ENCODE data around the gene IL20. TPM values are rescaled to one million over a fixed set of nuclear protein-coding genes. Genes with fewer than 3 reads are reported as not detected.

Gene IL20
- total and polyA plus RNA-seq, 2 experiments from 2014 or later = not detected

DNA sequence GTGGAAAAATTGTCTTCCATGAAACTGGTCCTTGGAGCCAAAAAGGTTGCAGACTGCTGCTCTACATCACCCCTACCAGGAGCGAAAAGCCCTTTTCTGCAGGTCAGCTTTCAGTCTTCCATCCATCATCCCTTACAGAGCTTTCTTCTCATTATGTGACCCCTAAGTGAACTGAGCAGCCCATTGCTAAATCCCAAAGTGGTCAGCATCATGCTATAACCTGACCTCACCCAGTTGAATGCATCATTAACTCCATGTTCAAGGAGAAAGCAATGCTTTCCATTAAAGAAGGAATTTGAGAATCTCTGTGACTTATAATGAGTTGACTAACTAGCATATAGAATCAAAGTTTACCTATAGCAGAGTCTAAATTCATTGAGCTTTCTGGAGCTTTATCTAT, 21.4 kb downstream of the IL20 start:
- H3K36me3 ChIP-seq = no peaks in the 10 kb centered on the region
- H3K4me1 ChIP-seq (ENCODE audit: low read depth) = no peaks in the 10 kb centered on the region
- TF ChIP-seq, protein P1, sequence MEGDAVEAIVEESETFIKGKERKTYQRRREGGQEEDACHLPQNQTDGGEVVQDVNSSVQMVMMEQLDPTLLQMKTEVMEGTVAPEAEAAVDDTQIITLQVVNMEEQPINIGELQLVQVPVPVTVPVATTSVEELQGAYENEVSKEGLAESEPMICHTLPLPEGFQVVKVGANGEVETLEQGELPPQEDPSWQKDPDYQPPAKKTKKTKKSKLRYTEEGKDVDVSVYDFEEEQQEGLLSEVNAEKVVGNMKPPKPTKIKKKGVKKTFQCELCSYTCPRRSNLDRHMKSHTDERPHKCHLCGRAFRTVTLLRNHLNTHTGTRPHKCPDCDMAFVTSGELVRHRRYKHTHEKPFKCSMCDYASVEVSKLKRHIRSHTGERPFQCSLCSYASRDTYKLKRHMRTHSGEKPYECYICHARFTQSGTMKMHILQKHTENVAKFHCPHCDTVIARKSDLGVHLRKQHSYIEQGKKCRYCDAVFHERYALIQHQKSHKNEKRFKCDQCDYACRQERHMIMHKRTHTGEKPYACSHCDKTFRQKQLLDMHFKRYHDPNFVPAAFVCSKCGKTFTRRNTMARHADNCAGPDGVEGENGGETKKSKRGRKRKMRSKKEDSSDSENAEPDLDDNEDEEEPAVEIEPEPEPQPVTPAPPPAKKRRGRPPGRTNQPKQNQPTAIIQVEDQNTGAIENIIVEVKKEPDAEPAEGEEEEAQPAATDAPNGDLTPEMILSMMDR (IDR thresholded peaks at IDR 0.05; ENCODE audit: low read depth, low read length) = no peak
- DNase-seq (ENCODE audit: low read depth in 1 of 2, low spot score in 1 of 2) = no peak
- no peak overlapping the region for H3K4me3 ChIP-seq
- H3K9me3 ChIP-seq (ENCODE audit: low read depth) = no peaks in the 10 kb centered on the region
- H3K27me3 ChIP-seq = no peaks in the 10 kb centered on the region
- H3K27ac ChIP-seq = no peak overlapping the region

DNA sequence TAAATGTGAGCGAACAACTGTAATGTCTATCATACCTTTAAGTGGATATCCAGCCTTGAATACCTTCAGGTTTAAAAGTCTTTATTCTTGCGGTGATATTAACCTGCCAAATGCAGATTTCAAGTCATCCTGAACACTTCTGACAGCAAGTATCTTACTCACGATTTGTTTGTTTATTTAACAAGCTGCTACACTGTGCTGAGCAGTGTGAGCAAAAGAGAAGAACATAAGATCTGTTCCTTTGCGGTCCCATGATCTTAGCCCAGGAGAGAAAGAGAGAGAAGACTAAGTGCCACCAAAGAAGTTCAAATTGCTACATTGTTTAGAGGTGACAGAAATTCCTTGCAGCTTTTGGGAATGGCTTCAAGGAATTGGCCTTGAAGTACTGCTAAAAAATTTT, 22.3 kb downstream of the IL20 start:
- TF ChIP-seq, protein P1 (IDR thresholded peaks at IDR 0.05; ENCODE audit: low read depth, low read length) = no peak
- Histone ChIP-seq H3K36me3 (no peaks in the 10 kb centered on the region), H3K9me3 (ENCODE audit: low read depth) (no peaks in the 10 kb centered on the region), H3K4me3 (no peak overlapping the region), H3K4me1 (ENCODE audit: low read depth) (no peaks in the 10 kb centered on the region), H3K27ac (no peak overlapping the region), H3K27me3 (no peaks in the 10 kb centered on the region)
- no peak for DNase-seq (ENCODE audit: low read depth in 1 of 2, low spot score in 1 of 2)

DNA sequence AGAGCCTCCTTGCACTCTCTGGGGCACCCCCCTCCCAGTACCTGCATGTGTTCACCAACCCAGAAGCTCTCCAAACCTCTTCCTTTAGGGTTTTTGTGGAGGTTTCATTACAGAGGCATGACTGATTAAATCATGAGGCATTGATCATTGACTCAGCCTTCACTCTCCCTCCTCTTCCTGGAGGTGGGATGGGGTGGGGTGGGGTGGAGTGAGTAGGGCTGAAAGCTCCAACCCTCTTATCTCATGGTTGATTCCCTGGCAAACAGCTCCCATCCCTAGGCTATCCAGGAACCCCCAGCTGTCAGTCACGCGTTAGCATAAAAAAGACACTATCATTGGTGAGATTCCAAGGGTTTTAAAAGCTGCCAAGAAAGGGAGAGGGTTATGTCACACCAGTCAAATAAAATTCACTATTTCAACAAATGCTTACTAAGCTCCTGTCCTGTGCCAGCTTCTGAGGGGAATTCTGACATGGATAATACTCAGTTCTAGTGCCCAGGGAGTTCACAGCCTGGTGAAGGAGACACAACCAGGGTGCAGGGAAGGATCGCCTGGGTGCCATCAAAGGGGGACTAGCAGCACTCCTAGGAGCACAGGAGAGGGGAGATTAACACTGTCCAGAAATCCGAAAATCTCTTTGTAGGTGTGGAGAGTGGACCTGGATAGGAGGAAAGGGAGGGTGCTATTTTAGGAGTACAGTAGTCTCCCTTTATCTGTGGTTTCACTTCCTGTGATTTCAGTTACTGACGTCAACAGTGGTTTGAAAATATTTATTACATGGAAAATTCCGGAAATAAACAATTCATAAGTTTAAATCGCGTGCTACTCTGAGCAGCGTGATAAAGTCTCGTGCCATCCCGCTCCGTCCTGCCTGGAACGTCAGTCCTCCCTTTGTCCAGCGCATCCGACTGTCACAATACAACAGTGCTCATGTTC, 25.0 kb downstream of the IL20 start:
- Histone ChIP-seq H3K27ac (no peak overlapping the region), H3K4me3 (no peak overlapping the region), H3K4me1 (ENCODE audit: low read depth) (no peaks in the 10 kb centered on the region), H3K36me3 (no peaks in the 10 kb centered on the region), H3K27me3 (no peaks in the 10 kb centered on the region), H3K9me3 (ENCODE audit: low read depth) (no peaks in the 10 kb centered on the region)
- peak in 1 of 2 donors; percentile 94 for DNase-seq (ENCODE audit: low read depth in 1 of 2, low spot score in 1 of 2)
- TF ChIP-seq, protein P1 (IDR thresholded peaks at IDR 0.05; ENCODE audit: low read depth, low read length) = no peak

DNA sequence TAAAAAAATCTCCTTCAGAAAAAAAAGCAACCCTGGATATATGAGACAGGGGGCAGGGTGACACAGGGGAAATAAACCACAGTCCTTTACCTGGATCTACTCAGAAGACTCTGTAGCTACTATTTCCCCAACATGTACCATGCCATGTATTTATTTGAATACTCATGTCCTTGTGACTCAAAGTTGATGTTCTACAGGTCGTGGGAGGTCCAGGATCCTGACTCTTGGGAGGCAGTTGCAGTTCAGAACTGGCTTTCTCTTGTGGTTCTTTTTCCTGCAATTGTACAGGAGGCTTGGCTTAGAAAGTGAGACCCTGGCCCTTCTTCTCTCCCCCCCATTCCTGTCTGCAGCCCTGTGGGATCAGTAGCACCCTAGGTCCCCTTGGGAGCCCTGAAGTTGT, 26.0 kb downstream of the IL20 start:
- H3K27me3 ChIP-seq = no peaks in the 10 kb centered on the region
- TF ChIP-seq, protein P1 (IDR thresholded peaks at IDR 0.05; ENCODE audit: low read depth, low read length) = no peak
- DNase-seq (ENCODE audit: low read depth in 1 of 2, low spot score in 1 of 2) = peak in 1 of 2 donors; percentile 53
- H3K27ac ChIP-seq = no peak overlapping the region
- H3K36me3 ChIP-seq = no peaks in the 10 kb centered on the region
- H3K9me3 ChIP-seq (ENCODE audit: low read depth) = no peaks in the 10 kb centered on the region
- H3K4me1 ChIP-seq (ENCODE audit: low read depth) = no peaks in the 10 kb centered on the region
- no peak overlapping the region for H3K4me3 ChIP-seq

DNA sequence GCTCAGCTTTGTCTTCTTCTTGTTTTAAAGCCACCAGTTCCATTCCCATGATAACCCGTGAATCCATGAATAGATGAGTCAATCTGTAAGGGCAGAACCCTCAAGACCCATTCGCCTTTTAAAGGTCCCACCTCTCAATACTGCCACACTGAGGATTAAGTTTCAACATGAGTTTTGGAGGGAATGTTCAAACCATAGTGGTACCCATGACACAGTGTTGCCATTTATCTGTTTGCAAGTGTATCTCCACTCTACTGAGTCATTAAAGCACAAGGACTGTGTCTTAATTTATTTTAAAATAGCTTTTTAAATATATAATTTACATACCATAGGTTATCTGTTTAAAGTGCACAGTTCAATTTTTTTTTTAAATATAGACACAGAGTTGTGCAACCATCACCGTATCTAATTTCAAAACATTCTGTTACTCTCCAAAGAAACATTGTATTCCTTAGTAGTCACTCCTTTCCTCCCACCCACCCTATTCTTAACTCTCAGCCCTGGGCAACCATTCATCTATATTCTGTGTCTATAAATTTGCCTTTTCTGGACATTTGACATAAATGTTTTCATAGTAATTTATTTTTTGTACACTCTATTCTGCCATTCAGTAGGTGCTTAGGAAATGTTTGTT, 27.0 kb downstream of the IL20 start:
- DNase-seq (ENCODE audit: low read depth in 1 of 2, low spot score in 1 of 2) = peak in 1 of 2 donors; percentile 75
- no peak overlapping the region for H3K27ac ChIP-seq

More for the DNA sequence above, 27.0 kb downstream of the IL20 start:
- TF ChIP-seq, protein P1 (IDR thresholded peaks at IDR 0.05; ENCODE audit: low read depth, low read length) = no peak
- Histone ChIP-seq H3K4me3 (no peak overlapping the region), H3K4me1 (ENCODE audit: low read depth) (no peaks in the 10 kb centered on the region), H3K36me3 (no peaks in the 10 kb centered on the region), H3K9me3 (ENCODE audit: low read depth) (no peaks in the 10 kb centered on the region), H3K27me3 (no peaks in the 10 kb centered on the region)

Measured in cardiac muscle cell (in vitro differentiated cells and primary cell).